ENCODE measurements around the gene RAB3IP. TPM values are rescaled to one million over a fixed set of nuclear protein-coding genes. Genes with fewer than 3 reads are reported as not detected.

Gene RAB3IP
- total RNA-seq, 2 experiments from 2014 or later: 15.2 to 19.6 TPM

GRCh38 chr12:69719336-69720316 is 19.0 kb upstream of the RAB3IP start:
- ATAC-seq (ENCODE audit: poor library complexity) (no peak), DNase-seq (no peak)
- intact Hi-C loops (cut with DNase I, micrococcal nuclease): no loop called here
- H3K27ac ChIP-seq (ENCODE audit: low read depth in 1 of 2, low read length in 2 of 2): no peak overlapping the region
- Mint-ChIP-seq H3K27ac (no peak overlapping the region), H3K36me3 (ENCODE audit: low read depth) (no peaks in the 10 kb centered on the region), H3K27me3 (peaks cover 7% of the 10 kb centered on the region), H3K4me3 (no peak overlapping the region), H3K4me1 (ENCODE audit: low read depth) (no peaks in the 10 kb centered on the region), H3K9me3 (no peaks in the 10 kb centered on the region)
- H3K9me3 ChIP-seq (ENCODE audit: control insufficient read depth in 1 of 2, insufficient read depth in 1 of 2, low read length in 2 of 2): no peaks in the 10 kb centered on the region
- no peak for TF ChIP-seq CTCF (IDR thresholded peaks at IDR 0.05)
- POLR2A ChIA-PET: no interaction called here
- H3K27me3 ChIP-seq (ENCODE audit: control insufficient read depth in 1 of 2, insufficient read depth in 2 of 2, low read length in 2 of 2): peaks cover 0 to 7% of the 10 kb centered on the region in 2 experiments
- H3K4me3 ChIP-seq (ENCODE audit: low read length): no peak overlapping the region
- CTCF ChIA-PET: interaction anchor here (0.6 to 1.7 kb wide), 3 partner anchors 15 to 32 kb away, joined by 3 read pairs; no protein-coding TSS in a partner anchor
- H3K36me3 ChIP-seq (ENCODE audit: insufficient read depth, low read length): no peaks in the 10 kb centered on the region
- no peaks in the 10 kb centered on the region for H3K4me1 ChIP-seq (ENCODE audit: insufficient read depth, low read length)

- intact Hi-C loops (cut with DNase I, micrococcal nuclease): no loop called here
- peaks cover 7% of the 10 kb centered on the region for H3K27me3 Mint-ChIP-seq
- Histone ChIP-seq H3K27me3 (ENCODE audit: control insufficient read depth in 1 of 2, insufficient read depth in 2 of 2, low read length in 2 of 2) (peaks cover 0 to 7% of the 10 kb centered on the region in 2 experiments), H3K4me3 (ENCODE audit: low read length) (no peak overlapping the region), H3K4me1 (ENCODE audit: insufficient read depth, low read length) (no peaks in the 10 kb centered on the region), H3K36me3 (ENCODE audit: insufficient read depth, low read length) (no peaks in the 10 kb centered on the region), H3K27ac (ENCODE audit: low read depth in 1 of 2, low read length in 2 of 2) (no peak overlapping the region), H3K9me3 (ENCODE audit: control insufficient read depth in 1 of 2, insufficient read depth in 1 of 2, low read length in 2 of 2) (no peaks in the 10 kb centered on the region)
- no peak for DNase-seq
- no peak for TF ChIP-seq CTCF (IDR thresholded peaks at IDR 0.05)
- ATAC-seq (ENCODE audit: poor library complexity): no peak
- no peak overlapping the region for H3K27ac Mint-ChIP-seq
- ChIA-PET CTCF (no interaction called here), POLR2A (no interaction called here)
- no peaks in the 10 kb centered on the region for H3K36me3 Mint-ChIP-seq (ENCODE audit: low read depth)
- H3K4me1 Mint-ChIP-seq (ENCODE audit: low read depth): no peaks in the 10 kb centered on the region
- no peak overlapping the region for H3K4me3 Mint-ChIP-seq
- no peaks in the 10 kb centered on the region for H3K9me3 Mint-ChIP-seq
Measured at GRCh38 chr12:69720750-69721149, 17.9 kb upstream of the RAB3IP start.

GRCh38 chr12:69726922-69727321 is 11.7 kb upstream of the RAB3IP start:
- Histone ChIP-seq H3K36me3 (ENCODE audit: insufficient read depth, low read length) (no peaks in the 10 kb centered on the region), H3K9me3 (ENCODE audit: control insufficient read depth in 1 of 2, insufficient read depth in 1 of 2, low read length in 2 of 2) (no peaks in the 10 kb centered on the region), H3K27me3 (ENCODE audit: control insufficient read depth in 1 of 2, insufficient read depth in 2 of 2, low read length in 2 of 2) (no peaks in the 10 kb centered on the region), H3K4me1 (ENCODE audit: insufficient read depth, low read length) (no peaks in the 10 kb centered on the region), H3K27ac (ENCODE audit: low read depth in 1 of 2, low read length in 2 of 2) (no peak overlapping the region), H3K4me3 (ENCODE audit: low read length) (no peak overlapping the region)
- ATAC-seq (ENCODE audit: poor library complexity) (no peak), DNase-seq (no peak)
- H3K36me3 Mint-ChIP-seq (ENCODE audit: low read depth): no peaks in the 10 kb centered on the region
- no peaks in the 10 kb centered on the region for H3K9me3 Mint-ChIP-seq
- CTCF ChIA-PET: no interaction called here
- H3K27me3 Mint-ChIP-seq: peaks cover 12% of the 10 kb centered on the region
- POLR2A ChIA-PET: no interaction called here
- no peak for TF ChIP-seq CTCF (IDR thresholded peaks at IDR 0.05)
- H3K4me3 Mint-ChIP-seq: no peak overlapping the region
- H3K27ac Mint-ChIP-seq: no peak overlapping the region
- no peaks in the 10 kb centered on the region for H3K4me1 Mint-ChIP-seq (ENCODE audit: low read depth)
- intact Hi-C loops (cut with DNase I, micrococcal nuclease): no loop called here
